Memory B cell (primary cell): ENCODE data around the gene SLC44A4.
"Not testable (repeated sequence)": the region's sequence is repeated elsewhere in the genome, so short reads cannot be mapped to it uniquely, and the experiment has no call there.

Source experiments
- ATAC-seq: fragments of 150-1000 bp; cut with Tn5 transposase; 2 replicates; pipeline ENCODE4 v1.10.0; 2021; ENCODE audit warnings: low read depth, mild to moderate bottlenecking, moderate library complexity
- DNase-seq, 2 donors: peaks; one replicate each; pipeline ENCODE4 v3.0.0; 2022; ENCODE audit warnings: low spot score in 2 of 2
- H3K27ac Mint-ChIP-seq: one replicate; pipeline ENCODE4 v1.8.0; 2022; ENCODE audit warnings: mild to moderate bottlenecking, moderate library complexity, mixed read lengths
- H3K27me3 Mint-ChIP-seq: one replicate; pipeline ENCODE4 v1.8.0; 2022; ENCODE audit warnings: mixed read lengths
- H3K36me3 Mint-ChIP-seq: one replicate; pipeline ENCODE4 v1.8.0; 2022; ENCODE audit warnings: mild to moderate bottlenecking, mixed read lengths
- H3K4me1 Mint-ChIP-seq: one replicate; pipeline ENCODE4 v1.8.0; 2022; ENCODE audit warnings: mixed read lengths
- H3K4me3 Mint-ChIP-seq: one replicate; pipeline ENCODE4 v1.8.0; 2022; ENCODE audit warnings: mild to moderate bottlenecking, moderate library complexity, mixed read lengths
- H3K9me3 Mint-ChIP-seq: one replicate; pipeline ENCODE4 v1.8.0; 2022; ENCODE audit warnings: mixed read lengths

Gene SLC44A4

DNA sequence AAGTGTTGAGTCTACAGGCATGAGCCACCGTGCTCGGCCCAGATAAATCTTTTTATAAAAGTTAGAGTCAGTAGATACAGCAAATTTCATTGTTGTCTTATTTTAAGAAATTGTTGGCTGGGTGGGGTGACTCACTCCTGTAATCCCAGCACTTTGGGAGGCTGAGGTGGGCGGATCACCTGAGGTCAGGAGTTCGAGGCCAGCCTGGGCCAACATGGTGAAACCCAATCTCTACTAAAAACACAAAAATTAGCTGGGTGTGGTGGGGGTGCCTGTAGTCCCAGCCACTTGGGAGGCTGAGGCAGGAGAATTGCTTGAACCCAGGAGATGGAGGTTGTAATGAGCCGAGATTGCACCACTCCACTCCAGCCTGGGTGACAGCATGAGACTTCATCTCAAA, 29.5 kb upstream of the SLC44A4 start:
- not testable (repeated sequence) for H3K4me1 Mint-ChIP-seq, H3K9me3 Mint-ChIP-seq, ATAC-seq, DNase-seq, H3K36me3 Mint-ChIP-seq, H3K27me3 Mint-ChIP-seq, H3K27ac Mint-ChIP-seq, H3K4me3 Mint-ChIP-seq

- ATAC-seq (no peak), DNase-seq (no peak)
- H3K27me3 Mint-ChIP-seq, result peaks cover 4% of the 10 kb centered on the region
- H3K4me3 Mint-ChIP-seq, result no peak overlapping the region
- H3K9me3 Mint-ChIP-seq, result no peaks in the 10 kb centered on the region
- H3K36me3 Mint-ChIP-seq, result no peaks in the 10 kb centered on the region
- H3K4me1 Mint-ChIP-seq, result peaks cover 9% of the 10 kb centered on the region
- H3K27ac Mint-ChIP-seq, result no peak overlapping the region
Measured at GRCh38 chr6:31907158-31907813, 28.5 kb upstream of the SLC44A4 start.

GRCh38 chr6:31906727-31907126, 27.9 kb upstream of the SLC44A4 start:
- H3K36me3 Mint-ChIP-seq, H3K9me3 Mint-ChIP-seq, H3K4me3 Mint-ChIP-seq, ATAC-seq, H3K4me1 Mint-ChIP-seq, H3K27me3 Mint-ChIP-seq, DNase-seq, H3K27ac Mint-ChIP-seq: not testable (repeated sequence)

- Mint-ChIP-seq H3K9me3 (no peaks in the 10 kb centered on the region), H3K4me3 (no peak overlapping the region), H3K4me1 (peaks cover 9% of the 10 kb centered on the region), H3K27me3 (peaks cover 3% of the 10 kb centered on the region), H3K36me3 (no peaks in the 10 kb centered on the region), H3K27ac (no peak overlapping the region)
- DNase-seq (no peak), ATAC-seq (no peak)
Measured at GRCh38 chr6:31906122-31906521, 27.3 kb upstream of the SLC44A4 start.

DNA sequence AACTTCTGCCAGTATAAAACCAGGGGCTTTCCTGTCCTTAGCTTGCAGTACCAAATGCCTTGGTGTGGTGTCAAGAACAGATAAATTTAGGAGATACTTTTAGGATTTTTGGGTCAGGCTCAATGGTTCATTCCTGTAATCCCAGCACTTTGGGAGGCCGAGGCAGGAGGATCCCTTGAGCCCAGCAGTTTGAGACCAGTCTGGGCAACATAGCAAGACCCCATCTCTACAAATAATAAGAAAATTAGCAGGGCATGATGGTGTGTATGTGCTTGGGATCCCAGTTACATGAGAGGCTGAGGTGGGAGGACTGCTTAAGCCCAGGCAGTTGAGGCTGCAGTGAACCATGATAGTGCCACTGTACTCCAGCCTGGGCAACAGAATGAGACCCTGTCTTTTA, 26.2 kb upstream of the SLC44A4 start:
- Mint-ChIP-seq H3K27ac (no peak overlapping the region), H3K27me3 (no peaks in the 10 kb centered on the region), H3K9me3 (no peaks in the 10 kb centered on the region), H3K36me3 (no peaks in the 10 kb centered on the region), H3K4me1 (peaks cover 7% of the 10 kb centered on the region), H3K4me3 (no peak overlapping the region)
- ATAC-seq (no peak), DNase-seq (no peak)

DNA sequence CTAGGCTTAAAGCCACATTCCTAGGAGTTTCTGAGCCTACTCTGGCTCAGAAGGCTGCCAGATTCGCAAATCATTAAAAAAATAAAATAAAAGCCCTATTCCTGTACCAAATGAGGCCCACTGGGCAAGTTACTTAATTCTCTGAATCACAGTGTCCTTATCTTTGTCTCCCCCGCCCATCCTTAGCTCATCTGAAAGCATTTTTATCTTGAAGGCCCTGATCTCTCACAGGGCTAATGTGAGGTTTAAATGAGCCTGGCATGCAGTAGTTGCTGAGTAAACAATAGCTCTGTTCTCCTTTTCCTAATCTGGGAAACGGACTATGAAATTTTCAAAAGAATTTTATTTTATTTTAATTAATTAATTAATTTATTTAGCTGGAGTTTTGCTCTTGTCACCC, 25.2 kb upstream of the SLC44A4 start:
- Mint-ChIP-seq H3K27ac (no peak overlapping the region), H3K36me3 (no peaks in the 10 kb centered on the region), H3K4me3 (no peak overlapping the region), H3K27me3 (no peaks in the 10 kb centered on the region), H3K9me3 (no peaks in the 10 kb centered on the region), H3K4me1 (peaks cover 14% of the 10 kb centered on the region)
- ATAC-seq (no peak), DNase-seq (no peak)

DNA sequence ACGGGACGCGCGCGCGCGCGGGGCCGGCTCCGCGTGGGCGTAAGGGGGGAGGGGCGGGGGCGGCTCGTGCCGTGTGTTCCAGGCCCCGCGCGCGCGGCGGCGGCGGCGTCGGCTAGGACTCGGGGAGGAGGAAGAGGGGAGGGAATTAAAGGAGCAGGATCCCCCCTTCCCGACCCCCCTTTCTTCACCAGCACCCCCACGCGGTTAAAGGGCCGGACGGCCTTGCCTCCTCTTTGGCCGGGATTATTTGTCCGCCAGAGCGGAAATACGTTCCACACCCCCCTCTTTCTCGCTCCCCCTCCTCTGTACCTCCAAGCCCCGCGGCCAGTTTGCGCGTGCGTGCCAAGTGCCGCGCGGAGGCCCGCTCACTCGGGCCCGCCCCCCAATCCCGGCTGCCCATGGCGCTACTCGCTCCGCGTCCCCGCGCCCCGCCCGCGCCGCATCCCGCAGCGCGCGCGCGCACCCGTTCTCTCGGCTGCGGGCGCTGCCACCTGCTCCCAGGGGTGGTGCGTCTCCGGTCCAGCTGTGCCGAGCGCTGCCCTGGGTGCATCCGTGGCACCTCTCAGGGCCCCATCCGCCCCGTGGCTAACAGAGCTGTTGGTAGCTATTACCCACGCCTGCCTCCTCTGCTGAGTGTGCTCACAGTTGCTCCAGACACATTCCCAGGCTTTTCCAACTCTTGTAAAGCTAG, 23.3 kb upstream of the SLC44A4 start, which contains the start of gene ZBTB12:
TSS of gene ZBTB12 (minus strand) at position 134 of the 691 bp plus-strand sequence. CDS start 781 bp downstream, outside the sequence.
- ATAC-seq (peak; percentile 60), DNase-seq (peak; percentile 77 to 78)
- Mint-ChIP-seq H3K27ac (peak within 1 kb of the TSS; percentile 25), H3K36me3 (no peaks in the 10 kb centered on the region), H3K27me3 (no peaks in the 10 kb centered on the region), H3K4me1 (peaks cover 22% of the 10 kb centered on the region), H3K4me3 (peak within 1 kb of the TSS; percentile 80), H3K9me3 (no peaks in the 10 kb centered on the region)

DNA sequence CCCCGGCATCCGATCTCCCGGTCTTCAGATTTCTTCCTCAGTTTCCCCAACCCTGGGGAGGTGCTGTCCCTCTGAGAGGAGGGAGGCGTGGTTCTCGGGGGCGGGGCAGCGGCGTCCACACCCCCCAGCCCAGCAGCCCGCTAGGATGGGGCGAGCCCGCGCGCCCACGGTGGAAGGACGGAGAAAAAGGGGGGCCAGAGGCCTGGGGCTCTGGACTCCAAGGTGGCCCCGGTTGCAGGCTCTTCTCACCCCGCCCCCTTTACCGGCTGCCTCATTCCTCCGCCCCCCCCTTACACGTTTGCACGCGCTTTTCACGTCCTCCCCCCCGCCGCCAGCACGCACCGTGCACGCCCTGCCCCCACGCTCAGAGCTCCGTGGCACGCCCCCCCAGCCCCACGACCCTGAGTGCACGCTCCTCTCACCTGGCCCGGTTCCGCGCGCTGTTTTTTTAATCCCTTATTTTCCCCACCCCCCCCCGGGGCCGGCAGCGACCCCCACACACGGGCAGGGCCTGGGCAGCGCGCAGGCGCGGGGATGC, 22.7 kb upstream of the SLC44A4 start:
- no peaks in the 10 kb centered on the region for H3K36me3 Mint-ChIP-seq
- peak overlapping the region; percentile 80 for H3K4me3 Mint-ChIP-seq
- peak; percentile 67 to 73 for DNase-seq
- H3K27me3 Mint-ChIP-seq, result no peaks in the 10 kb centered on the region
- ATAC-seq, result peak; percentile 37
- peak overlapping the region; percentile 25 for H3K27ac Mint-ChIP-seq
- H3K4me1 Mint-ChIP-seq, result peaks cover 24% of the 10 kb centered on the region
- no peaks in the 10 kb centered on the region for H3K9me3 Mint-ChIP-seq

DNA sequence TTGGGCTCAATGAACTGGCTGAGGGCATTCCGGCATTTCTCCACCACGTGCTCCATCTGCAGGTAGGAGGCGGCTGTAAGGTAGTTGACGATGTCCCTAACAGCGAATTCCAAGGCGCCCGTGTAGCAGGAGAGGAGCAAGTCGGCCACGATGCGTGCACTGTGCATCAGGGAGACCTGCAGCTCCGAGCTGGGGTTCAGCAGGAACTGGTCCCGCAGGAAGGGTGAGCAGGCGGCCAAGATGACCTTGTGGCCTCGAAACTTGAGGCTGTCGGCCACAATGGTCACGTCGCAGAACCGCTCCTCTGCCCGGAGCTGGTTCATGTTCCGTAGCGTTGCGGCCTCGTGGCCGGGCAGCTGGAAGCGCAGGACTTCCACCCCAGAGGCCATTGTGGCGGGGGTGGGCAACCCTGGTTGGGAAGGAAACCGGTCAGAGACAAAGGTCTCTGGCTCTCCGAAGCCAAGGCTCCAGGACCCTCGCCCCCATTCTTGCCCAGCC, 22.2 kb upstream of the SLC44A4 start:
- Mint-ChIP-seq H3K4me1 (peaks cover 27% of the 10 kb centered on the region), H3K27ac (no peak overlapping the region)

GRCh38 chr6:31899882-31900722, 21.3 kb upstream of the SLC44A4 start:
- no peaks in the 10 kb centered on the region for H3K27me3 Mint-ChIP-seq
- no peaks in the 10 kb centered on the region for H3K36me3 Mint-ChIP-seq
- ATAC-seq (no peak), DNase-seq (no peak)
- H3K9me3 Mint-ChIP-seq, result no peaks in the 10 kb centered on the region
- no peak overlapping the region for H3K27ac Mint-ChIP-seq
- H3K4me1 Mint-ChIP-seq, result peaks cover 30% of the 10 kb centered on the region
- peak overlapping the region; percentile 67 for H3K4me3 Mint-ChIP-seq

More for the DNA sequence above, 22.2 kb upstream of the SLC44A4 start:
- Mint-ChIP-seq H3K27me3 (no peaks in the 10 kb centered on the region), H3K4me3 (peak overlapping the region; percentile 32), H3K36me3 (no peaks in the 10 kb centered on the region), H3K9me3 (no peaks in the 10 kb centered on the region)
- ATAC-seq (no peak), DNase-seq (no peak)

DNA sequence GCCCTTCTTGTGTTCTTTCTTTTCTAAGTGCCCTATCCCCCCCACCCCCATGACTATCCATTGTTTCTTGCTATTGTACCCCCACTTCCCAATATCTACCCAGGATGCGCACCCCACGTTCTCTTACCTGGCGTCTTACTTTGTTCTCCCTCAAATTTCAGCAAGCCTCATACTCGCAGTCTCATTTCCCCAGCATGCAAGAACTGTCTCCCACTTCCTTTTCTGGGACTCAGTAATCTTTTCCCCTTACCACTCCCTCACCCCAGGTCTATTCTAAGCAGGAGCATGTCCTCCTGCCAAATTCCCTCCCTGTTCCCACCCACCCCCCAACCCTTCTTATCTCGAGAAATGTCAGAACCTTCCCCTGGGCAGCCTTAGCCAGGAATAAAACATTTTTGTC, 20.4 kb upstream of the SLC44A4 start:
- Mint-ChIP-seq H3K36me3 (no peaks in the 10 kb centered on the region), H3K4me3 (peak overlapping the region; percentile 67), H3K27ac (no peak overlapping the region), H3K27me3 (no peaks in the 10 kb centered on the region), H3K4me1 (peaks cover 30% of the 10 kb centered on the region), H3K9me3 (no peaks in the 10 kb centered on the region)
- DNase-seq, result no peak
- ATAC-seq, result no peak

DNA sequence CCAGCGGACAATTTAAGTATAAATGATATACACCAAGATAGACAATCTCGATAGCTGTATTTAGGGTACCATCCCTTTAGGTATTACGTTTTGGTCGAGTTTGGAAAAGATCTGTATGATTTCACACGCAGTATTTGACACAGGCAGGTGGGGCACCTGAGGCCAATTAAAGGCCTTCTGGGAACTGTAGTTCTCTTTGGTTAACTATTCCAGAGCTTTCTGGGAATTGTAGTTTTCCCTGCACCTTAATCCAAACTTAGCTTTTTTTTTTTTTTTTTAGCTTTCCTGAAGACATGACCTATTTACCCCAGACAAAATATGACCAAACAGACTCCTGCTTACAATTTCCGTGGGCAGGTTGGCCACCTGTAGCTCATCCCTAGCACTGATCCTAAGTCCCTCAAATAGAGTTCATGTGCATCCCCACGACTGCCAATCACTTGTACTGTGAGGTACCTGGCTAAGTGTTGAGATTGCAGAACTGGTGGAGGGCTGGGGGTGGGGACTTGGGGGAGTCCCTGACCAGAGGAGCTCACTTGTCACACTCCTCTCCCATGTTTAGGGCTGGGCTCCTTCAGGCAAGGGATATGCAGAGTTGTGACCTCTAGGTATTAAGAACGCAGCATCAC, 19.7 kb upstream of the SLC44A4 start:
- peak overlapping the region; percentile 91 for H3K27ac Mint-ChIP-seq
- no peaks in the 10 kb centered on the region for H3K27me3 Mint-ChIP-seq
- peak overlapping the region; percentile 96 for H3K4me3 Mint-ChIP-seq
- no peaks in the 10 kb centered on the region for H3K9me3 Mint-ChIP-seq
- ATAC-seq, result peak; percentile 19
- H3K36me3 Mint-ChIP-seq, result peaks cover 2% of the 10 kb centered on the region
- H3K4me1 Mint-ChIP-seq, result peaks cover 30% of the 10 kb centered on the region
- no peak for DNase-seq

DNA sequence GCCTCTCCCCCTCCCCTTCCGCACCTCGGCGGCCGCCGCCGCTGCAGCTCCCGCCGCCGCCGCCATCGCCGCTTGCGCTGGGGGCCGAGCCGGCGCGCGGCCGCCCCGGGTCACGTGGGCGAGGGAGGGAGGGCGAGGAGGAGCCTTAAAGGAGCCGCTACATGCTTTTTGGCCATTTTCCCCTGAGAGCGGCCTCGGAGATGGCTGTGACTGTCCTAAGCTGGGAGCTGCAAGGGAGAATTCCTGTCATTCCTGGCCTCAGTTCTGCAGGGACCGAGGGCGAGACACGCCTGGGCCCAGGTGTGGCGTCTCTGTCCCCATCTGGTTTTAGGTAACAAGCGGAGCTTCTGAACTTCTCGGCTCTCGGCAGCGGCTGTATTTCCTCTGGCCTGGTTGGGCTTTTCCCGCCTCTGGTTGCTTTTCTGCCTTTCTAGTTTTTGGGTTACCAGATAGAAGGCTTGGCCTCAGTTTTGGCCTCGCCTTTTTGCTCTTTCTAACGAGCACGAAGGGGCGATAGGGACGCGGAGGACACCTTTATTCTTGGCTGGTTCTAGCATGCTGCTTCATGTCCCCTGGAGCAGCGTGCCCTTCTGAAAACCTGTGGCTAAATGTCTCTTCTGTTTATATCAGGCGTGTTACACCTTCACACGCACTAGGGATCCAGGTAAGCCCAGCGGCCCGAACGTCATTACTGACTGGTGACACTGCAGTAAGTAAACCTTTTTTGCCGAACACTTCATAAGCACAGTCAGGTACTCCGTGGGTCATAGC, 19.0 kb upstream of the SLC44A4 start, which contains the start of gene EHMT2:
TSS of gene EHMT2 (minus strand) at position 87 of the 771 bp plus-strand sequence. CDS start at position 66, 21 bp downstream.
- ATAC-seq (peak; percentile 61), DNase-seq (peak; percentile 80 to 81)
- Mint-ChIP-seq H3K4me1 (peaks cover 27% of the 10 kb centered on the region), H3K27ac (peak within 1 kb of the TSS; percentile 91), H3K27me3 (no peaks in the 10 kb centered on the region), H3K4me3 (peak within 1 kb of the TSS; percentile 96), H3K36me3 (peaks cover 7% of the 10 kb centered on the region), H3K9me3 (no peaks in the 10 kb centered on the region)
